Gastrocnemius medialis (tissue), 4 donors: ENCODE results near the gene PNMA8B. TPM values are rescaled to one million over a fixed set of nuclear protein-coding genes. Genes with fewer than 3 reads are reported as not detected.

Source experiments
- ATAC-seq, 2 donors: fragments of 150-250 bp; one replicate each; pipeline ENCODE4 v1.9.1; 2016
- DNase-seq, 2 donors: peaks; one replicate each; pipeline ENCODE4 v3.0.0-alpha.2; 2019
- H3K27ac ChIP-seq, 4 donors: fragments of 200-600 bp; sonication (generic); 1 replicate in 1 of 4; 2 replicates in 3 of 4; pipeline ENCODE4 v1.5.1; 2016 to 2018; ENCODE audit warnings: mild to moderate bottlenecking in 2 of 4, moderate library complexity in 1 of 4
- H3K27me3 ChIP-seq, 3 donors: fragments of 200-600 bp; sonication (generic) in 2 of 3; 1 replicate in 1 of 3; 2 replicates in 2 of 3; pipeline versions ENCODE4 v1.5.1 to v1.6.0; 2016 to 2019; ENCODE audit warnings: mild to moderate bottlenecking in 1 of 3, moderate library complexity in 1 of 3
- H3K36me3 ChIP-seq, 2 donors: fragments of 200-600 bp; sonication (generic) in 1 of 2; one replicate each; pipeline ENCODE4 v1.5.1; 2017 to 2018
- H3K4me1 ChIP-seq, 2 donors: fragments of 200-600 bp; sonication (generic) in 1 of 2; one replicate each; pipeline ENCODE4 v1.5.1; 2016 to 2017; ENCODE audit warnings: mild to moderate bottlenecking in 2 of 2
- H3K4me3 ChIP-seq, 4 donors: fragments of 200-600 bp; sonication (generic) in 3 of 4; 1 replicate in 1 of 4; 2 replicates in 3 of 4; pipeline ENCODE4 v1.5.1; 2016 to 2019; ENCODE audit warnings: mild to moderate bottlenecking in 2 of 4
- H3K9me3 ChIP-seq, 3 donors: fragments of 200-600 bp; sonication (generic) in 2 of 3; 1 replicate in 1 of 3; 2 replicates in 2 of 3; pipeline ENCODE4 v1.5.1; 2016 to 2019
- POLR2A ChIP-seq, 2 donors: fragments of 450-650 bp; IDR thresholded peaks; one replicate each; pipeline ENCODE4 v1.6.1; 2017; ENCODE audit warnings: antibody characterized with exemption in 2 of 2, mild to moderate bottlenecking in 2 of 2, moderate library complexity in 2 of 2
- in situ Hi-C, 4 donors: fragments of 200-750 bp; cut with MboI; loops; one replicate each; pipeline versions ENCODE4 v1.15.0 to v1.8.0; 2017; ENCODE audit warnings: low sequenced_read_pairs in 4 of 4
- intact Hi-C: fragments of 100-400 bp; cut with DNase I; formaldehyde crosslinking; loops from one replicate; pipeline ENCODE4 v1.15.1; 2023; ENCODE audit warnings: low total_unique reads
- total RNA-seq, 4 donors: library from RNA; depleted of rRNA; stranded (reverse); fragments of >200 nt; gene quantifications; one replicate each; pipeline versions ENCODE4 v1.1.0 to v1.2.3, GENCODE V29; 2016
- TF ChIP-seq, protein P1 (sequence below), 5 experiments: fragments of 450-650 bp in 3 of 5; fragments of 200-600 bp in 2 of 5; sonication (generic) in 2 of 5; IDR thresholded peaks in 4 of 5; conservative IDR thresholded peaks in 1 of 5; 1 replicate in 4 of 5; 2 replicates in 1 of 5; pipeline ENCODE4 v1.5.1; 2016 to 2019; ENCODE audit warnings: antibody characterized with exemption in 5 of 5, mild to moderate bottlenecking in 3 of 5, moderate library complexity in 3 of 5

The PNMA8B gene
- total RNA-seq, 4 donors from 2014 or later = 0.07 to 0.18 (median 0.15) TPM

DNA sequence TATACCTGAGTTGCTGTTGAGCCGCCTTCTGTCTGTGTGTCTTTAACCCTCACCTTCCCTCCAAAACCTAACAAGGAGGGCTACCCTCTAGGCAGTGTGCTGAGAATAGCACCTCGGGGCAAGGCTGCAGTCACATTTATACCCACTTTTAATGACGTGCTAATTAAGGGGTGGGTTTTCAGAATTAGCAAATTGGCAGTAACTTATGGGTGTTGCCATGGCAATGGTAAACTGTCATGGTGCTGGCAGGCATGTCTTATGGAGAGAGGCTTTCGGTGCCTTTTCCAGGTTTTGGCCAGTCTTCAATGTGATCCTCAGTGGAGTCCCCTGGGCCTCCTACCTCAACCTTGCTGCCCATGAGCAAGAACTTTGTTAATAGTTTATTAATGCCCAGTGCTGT lies 23.1 kb downstream of the PNMA8B start:
- in situ Hi-C loops = no loop called here

DNA sequence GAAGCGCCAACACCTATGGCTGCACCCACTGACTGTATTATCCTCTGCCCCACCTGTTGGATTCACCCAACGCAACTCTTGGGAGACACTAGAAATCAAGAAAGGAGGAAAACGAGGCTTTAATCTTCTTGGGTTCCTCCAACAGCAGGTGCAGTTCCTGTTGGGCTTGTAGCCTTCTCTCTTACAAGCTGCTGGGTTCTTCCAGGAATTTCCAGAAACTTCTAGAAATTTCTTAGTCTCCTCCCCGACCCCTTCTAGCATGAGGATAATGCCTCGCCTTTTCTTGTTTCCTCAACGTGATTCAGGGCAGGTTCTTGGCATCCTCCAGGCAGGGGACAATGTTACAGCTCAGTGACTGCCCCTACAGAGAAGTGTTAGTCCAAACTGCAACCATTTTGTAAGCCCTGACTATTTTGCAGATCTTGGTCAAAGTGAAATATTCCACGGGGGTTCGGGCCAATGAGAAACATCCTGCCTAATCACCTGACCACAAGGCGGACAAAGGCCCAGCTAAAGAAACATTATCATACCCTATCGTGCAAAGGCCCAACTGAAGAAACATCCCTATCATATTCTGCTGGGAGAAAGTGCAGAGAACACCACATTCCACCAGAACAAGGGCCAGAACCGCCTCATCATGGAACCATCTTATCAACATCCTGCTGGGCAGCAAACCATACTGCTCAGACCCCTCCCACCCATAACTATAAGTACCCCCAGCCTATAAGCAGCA lies 23.7 kb downstream of the PNMA8B start:
- DNase-seq (no peak), ATAC-seq (peak in 1 of 2 donors; percentile 44)
- intact Hi-C loops = no loop called here
- H3K9me3 ChIP-seq = no peaks in the 10 kb centered on the region
- in situ Hi-C loops = no loop called here
- H3K27me3 ChIP-seq = peaks cover 0 to 15% (median 3%) of the 10 kb centered on the region in 3 donors
- H3K36me3 ChIP-seq = no peaks in the 10 kb centered on the region
- peak overlapping the region; percentile 28 to 55 (median 36) for H3K27ac ChIP-seq
- H3K4me1 ChIP-seq = peaks cover 0 to 3% of the 10 kb centered on the region in 2 donors
- H3K4me3 ChIP-seq = peak overlapping the region; percentile 30 to 53 (median 46)
- TF ChIP-seq, protein P1, sequence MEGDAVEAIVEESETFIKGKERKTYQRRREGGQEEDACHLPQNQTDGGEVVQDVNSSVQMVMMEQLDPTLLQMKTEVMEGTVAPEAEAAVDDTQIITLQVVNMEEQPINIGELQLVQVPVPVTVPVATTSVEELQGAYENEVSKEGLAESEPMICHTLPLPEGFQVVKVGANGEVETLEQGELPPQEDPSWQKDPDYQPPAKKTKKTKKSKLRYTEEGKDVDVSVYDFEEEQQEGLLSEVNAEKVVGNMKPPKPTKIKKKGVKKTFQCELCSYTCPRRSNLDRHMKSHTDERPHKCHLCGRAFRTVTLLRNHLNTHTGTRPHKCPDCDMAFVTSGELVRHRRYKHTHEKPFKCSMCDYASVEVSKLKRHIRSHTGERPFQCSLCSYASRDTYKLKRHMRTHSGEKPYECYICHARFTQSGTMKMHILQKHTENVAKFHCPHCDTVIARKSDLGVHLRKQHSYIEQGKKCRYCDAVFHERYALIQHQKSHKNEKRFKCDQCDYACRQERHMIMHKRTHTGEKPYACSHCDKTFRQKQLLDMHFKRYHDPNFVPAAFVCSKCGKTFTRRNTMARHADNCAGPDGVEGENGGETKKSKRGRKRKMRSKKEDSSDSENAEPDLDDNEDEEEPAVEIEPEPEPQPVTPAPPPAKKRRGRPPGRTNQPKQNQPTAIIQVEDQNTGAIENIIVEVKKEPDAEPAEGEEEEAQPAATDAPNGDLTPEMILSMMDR (IDR thresholded peaks at IDR 0.05 in 4 of 5, conservative IDR thresholded peaks at IDR 0.05 in 1 of 5) = no peak
- no peak for TF ChIP-seq POLR2A (IDR thresholded peaks at IDR 0.05)

More for the DNA sequence above, 23.1 kb downstream of the PNMA8B start:
- H3K9me3 ChIP-seq = no peaks in the 10 kb centered on the region
- DNase-seq (no peak), ATAC-seq (no peak)
- TF ChIP-seq POLR2A (IDR thresholded peaks at IDR 0.05) = no peak
- TF ChIP-seq, protein P1 (IDR thresholded peaks at IDR 0.05 in 4 of 5, conservative IDR thresholded peaks at IDR 0.05 in 1 of 5) = no peak
- H3K4me3 ChIP-seq = no peak overlapping the region
- peaks cover 0 to 15% (median 3%) of the 10 kb centered on the region in 3 donors for H3K27me3 ChIP-seq
- no peaks in the 10 kb centered on the region for H3K36me3 ChIP-seq
- no peak overlapping the region for H3K27ac ChIP-seq
- intact Hi-C loops = no loop called here
- H3K4me1 ChIP-seq = peaks cover 0 to 3% of the 10 kb centered on the region in 2 donors

DNA sequence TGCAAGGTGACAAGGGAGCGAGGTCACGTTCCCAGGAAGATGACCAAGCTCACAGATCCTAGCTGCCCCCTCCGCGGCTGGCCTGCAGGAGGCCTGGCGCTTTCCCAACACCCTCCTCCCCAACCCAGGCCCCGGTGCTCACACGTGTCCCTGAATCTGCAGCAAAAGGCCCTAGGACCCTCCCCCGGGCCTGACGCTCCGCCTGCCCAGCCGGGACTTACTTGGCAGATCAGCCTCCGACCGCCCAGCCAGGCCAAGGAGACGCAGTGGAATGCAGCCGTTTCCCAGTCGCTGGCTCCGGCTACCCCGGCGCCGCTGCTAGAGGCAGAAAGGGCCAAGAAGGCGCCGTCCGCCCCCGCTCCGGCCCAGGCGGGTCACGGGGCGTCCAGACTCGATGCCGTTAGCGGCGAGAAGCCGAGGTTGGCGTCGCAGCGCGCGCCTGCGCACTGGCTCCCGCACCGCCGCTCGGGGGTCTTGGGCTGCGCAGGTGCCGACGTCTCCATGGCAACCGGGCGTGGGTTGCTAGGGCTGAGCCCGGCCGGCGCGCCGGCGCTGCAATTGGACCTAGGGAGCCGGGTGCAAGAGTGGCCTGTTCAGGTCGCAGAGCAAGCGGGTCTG lies 24.4 kb downstream of the PNMA8B start, which contains the start of gene PNMA8A:
PNMA8A (minus strand) TSS at position 448 of the 618 bp plus-strand sequence. CDS start 528 bp downstream, outside the sequence.
- TF ChIP-seq, protein P1 (IDR thresholded peaks at IDR 0.05 in 4 of 5, conservative IDR thresholded peaks at IDR 0.05 in 1 of 5) = no peak
- no peak for TF ChIP-seq POLR2A (IDR thresholded peaks at IDR 0.05)
- peak; percentile 33 to 57 for ATAC-seq
- intact Hi-C loops = no loop called here
- peak within 1 kb of the TSS; percentile 30 to 53 (median 46) for H3K4me3 ChIP-seq
- peak within 1 kb of the TSS; percentile 28 to 55 (median 36) for H3K27ac ChIP-seq
- in situ Hi-C loops = no loop called here
- peaks cover 0 to 3% of the 10 kb centered on the region in 2 donors for H3K4me1 ChIP-seq
- no peaks in the 10 kb centered on the region for H3K36me3 ChIP-seq
- H3K27me3 ChIP-seq = peaks cover 0 to 15% (median 3%) of the 10 kb centered on the region in 3 donors
- DNase-seq = peak in 1 of 2 donors; percentile 20
- H3K9me3 ChIP-seq = no peaks in the 10 kb centered on the region

DNA sequence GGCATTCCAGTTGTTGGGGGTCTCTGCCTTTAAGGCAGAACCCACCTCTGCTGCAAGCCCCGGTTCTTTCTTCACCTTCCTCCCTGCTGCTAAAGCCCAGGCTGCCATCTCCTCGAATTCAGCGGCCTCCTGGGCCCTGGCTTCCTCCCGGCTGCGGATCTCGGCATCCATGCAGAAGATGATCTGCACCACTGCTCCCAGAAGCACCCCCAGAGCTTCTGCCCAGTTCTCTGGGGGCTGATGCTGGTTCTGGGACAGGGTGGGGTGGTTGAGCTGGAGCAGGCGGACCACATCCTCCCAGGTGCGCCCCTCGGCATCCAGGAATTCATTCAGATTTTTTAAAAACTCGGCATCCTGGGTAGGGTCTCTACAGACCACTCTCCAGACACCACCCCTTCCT lies 25.3 kb downstream of the PNMA8B start:
- intact Hi-C loops = no loop called here
- Histone ChIP-seq H3K27ac (no peak overlapping the region), H3K9me3 (no peaks in the 10 kb centered on the region), H3K36me3 (no peaks in the 10 kb centered on the region), H3K4me1 (peaks cover 0 to 3% of the 10 kb centered on the region in 2 donors), H3K27me3 (peaks cover 0 to 15% (median 3%) of the 10 kb centered on the region in 3 donors), H3K4me3 (no peak overlapping the region)
- DNase-seq = no peak
- TF ChIP-seq, protein P1 (IDR thresholded peaks at IDR 0.05 in 4 of 5, conservative IDR thresholded peaks at IDR 0.05 in 1 of 5) = no peak
- no peak for TF ChIP-seq POLR2A (IDR thresholded peaks at IDR 0.05)
- in situ Hi-C loops = no loop called here
- ATAC-seq = no peak
